Measurements from ENCODE around the gene CDK5R1.

CDK5R1 gene

GRCh38 chr17:32494621-32495358 lies 8.0 kb downstream of the CDK5R1 start:
- DNase-seq: peak; percentile 28

DNA sequence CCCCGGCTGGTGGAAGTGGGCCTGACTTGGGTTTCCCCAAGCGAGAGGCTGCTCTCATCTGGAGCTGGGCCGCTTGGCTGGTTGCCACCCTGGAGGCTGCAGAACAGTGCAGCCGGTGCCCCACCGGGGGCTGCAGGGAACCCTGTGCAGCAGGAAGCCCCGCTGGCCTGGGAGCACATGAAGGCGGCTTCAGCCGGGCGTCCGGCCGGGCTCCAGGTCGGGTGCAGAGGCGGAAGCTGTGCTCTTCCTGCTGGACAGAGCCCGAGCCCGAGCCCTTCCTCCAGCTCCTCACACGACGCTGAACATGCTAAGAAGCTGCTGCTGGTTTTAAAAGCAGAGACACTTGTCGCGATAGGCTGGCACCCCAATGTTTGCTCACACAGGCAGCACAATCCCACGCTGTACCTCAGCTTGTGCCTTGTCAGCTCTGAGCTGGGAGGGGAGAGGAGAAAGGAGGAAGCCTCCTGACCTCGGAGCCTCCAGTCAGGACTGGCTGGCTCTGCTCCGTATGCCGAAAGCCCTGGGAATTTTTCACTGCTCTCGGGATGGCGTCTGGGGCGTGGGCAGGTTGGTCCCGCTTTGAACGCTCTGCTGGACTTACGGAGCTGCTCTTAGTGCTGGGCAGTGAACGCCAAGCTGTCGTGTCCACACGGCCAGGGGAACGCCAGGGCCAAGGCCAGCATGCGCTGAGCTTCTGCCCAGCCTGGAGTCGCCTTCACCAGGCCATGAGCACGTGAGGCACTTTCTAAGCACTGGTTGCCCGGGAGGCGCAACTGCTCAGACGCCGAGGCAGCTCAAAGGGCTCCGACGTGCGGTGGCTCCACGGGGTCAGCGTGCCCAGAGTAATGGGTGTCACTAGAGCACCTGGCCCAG lies 8.8 kb downstream of the CDK5R1 start:
- no peak for DNase-seq

DNA sequence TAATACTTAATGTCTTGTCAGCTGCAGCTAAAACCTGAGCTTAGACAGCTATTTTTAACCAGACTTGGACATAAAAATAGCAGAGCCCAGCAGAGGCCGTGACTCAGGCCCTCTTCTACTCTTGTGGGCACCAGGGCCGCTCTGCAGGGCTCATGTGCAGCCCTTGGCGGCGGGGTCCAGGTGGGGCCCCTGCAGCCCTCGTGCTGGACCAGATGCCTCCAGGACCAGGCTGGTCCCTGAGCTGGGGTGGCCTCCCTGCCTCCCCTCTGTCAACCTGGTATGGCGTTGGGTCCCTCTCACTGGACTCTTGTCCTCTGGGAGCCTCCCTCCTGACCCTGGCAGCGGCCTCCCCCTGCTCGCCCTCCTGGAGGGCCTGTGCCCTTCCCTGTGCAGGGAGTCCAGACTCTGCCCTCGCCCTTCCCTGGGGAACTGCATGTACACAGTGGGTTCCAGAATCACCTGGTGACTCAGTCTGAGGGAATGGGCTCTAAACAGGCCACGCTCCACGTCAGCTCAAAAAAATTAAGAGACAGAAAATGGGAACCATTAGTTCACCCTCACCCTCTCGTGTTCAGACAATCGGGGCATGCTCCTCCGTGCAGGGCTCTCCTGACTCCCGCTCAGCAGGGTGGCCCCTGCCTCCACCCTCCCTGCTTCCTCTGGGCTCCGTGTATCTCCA lies 9.7 kb downstream of the CDK5R1 start:
- no peak for DNase-seq

DNA sequence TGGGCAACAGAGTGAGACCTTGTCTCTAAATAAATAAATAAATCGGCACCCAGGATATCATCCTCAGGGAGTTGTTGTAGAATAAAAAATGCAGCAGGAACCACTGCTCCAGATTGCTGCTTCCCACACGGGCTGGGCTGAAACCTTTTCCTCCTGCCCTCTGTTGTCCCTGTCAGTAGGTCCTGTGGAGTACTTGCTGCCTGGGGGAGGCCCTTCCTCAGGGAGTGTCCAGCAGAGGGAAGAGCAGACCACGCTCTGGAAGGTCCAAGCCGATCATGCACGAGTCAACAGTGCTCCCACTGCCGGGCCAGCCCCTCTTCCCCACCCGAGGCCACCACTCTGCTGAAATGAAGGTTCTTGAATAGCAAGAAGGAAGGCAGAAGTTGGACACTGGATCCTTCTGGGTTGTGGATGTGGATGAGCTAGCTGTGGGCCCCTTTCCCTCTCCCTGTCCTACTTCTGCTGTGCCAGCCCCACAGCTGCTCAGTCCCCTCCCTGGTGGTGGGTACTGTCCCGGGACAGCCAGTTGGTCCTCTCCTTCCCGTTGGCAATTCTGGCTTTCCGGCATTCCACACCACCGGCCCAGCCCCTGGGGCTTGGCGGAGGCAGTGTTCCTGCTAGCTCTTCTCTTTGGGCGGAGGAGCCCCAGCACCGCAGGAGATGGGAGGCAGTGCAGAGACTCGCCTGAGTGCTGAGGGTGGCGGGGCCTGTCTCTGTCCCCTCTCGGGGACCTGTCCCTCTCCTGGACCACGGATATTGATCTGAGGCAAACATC lies 10.8 kb downstream of the CDK5R1 start:
- DNase-seq: no peak

DNA sequence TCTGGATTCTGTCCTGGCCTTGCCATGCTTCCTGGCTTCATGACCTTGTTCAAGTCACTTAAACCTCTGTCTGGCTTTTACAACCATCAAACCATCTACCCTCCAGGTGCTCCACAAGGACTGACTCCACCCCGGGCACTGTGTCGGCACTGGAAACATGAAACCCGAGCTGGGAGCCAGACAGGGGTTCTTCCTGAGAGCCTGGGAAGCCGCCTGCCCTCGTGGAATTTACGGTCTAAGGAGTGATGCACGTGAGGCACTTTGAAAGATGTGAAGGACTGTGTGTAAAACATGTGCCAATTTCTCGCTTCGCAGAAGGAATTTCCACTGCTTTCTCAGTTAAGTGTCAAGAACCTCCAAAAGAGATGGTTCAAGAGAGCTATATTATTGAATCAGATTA lies 11.6 kb downstream of the CDK5R1 start:
- peak; percentile 70 for DNase-seq

GRCh38 chr17:32502013-32502412 lies 15.2 kb downstream of the CDK5R1 start:
- DNase-seq: no peak

DNA sequence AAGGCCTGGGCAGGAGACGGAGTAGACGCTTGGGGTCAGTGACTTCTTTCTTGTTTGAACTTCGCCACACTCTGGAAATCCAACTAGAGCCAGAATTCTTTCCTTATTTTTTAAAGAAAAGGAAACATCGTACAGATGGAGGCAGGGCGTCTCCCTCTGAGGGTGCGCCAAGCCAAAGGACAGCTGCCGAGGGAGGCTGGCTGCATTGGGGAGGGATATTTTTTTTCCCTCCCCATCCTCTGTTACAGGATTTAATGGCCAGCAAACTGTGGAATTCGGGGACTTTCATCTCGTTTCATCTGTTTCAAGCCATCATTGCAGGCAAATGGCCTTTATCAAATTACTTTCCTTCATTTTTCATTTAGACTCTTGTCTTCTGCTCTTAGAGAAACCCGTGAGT lies 15.9 kb downstream of the CDK5R1 start:
- DNase-seq: no peak

GRCh38 chr17:32503251-32504165 lies 16.7 kb downstream of the CDK5R1 start:
- DNase-seq: no peak

GRCh38 chr17:32504166-32504990 lies 17.6 kb downstream of the CDK5R1 start:
- no peak for DNase-seq

- no peak for DNase-seq
These were observed 22.1 kb downstream of the CDK5R1 start for GRCh38 chr17:32508926-32509325.

- no peak for DNase-seq
These were observed 23.7 kb downstream of the CDK5R1 start for GRCh38 chr17:32510466-32510865.

- DNase-seq: no peak
These were observed 25.5 kb downstream of the CDK5R1 start for GRCh38 chr17:32512328-32512727.

DNA sequence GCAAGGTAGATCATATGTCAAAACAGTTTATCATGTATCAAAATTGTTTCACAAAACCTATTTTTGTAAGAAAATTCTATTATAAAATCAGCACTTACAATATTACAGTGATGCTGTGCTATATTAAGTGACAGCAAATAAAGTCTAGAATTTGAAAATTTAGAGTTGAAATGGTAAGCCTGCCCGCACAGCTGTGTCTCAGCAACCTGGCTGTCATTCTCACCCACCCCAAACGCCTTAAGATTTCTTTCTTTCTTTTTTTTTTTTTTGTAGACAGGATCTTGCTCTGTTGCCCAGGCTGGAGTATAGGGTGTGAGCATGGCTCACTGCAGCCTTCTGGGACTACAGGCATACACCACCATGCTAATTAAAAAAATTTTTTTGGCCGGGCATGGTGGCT lies 26.8 kb downstream of the CDK5R1 start:
- no peak for DNase-seq

- DNase-seq: no peak
These were observed 27.8 kb downstream of the CDK5R1 start for GRCh38 chr17:32514606-32515005.

DNA sequence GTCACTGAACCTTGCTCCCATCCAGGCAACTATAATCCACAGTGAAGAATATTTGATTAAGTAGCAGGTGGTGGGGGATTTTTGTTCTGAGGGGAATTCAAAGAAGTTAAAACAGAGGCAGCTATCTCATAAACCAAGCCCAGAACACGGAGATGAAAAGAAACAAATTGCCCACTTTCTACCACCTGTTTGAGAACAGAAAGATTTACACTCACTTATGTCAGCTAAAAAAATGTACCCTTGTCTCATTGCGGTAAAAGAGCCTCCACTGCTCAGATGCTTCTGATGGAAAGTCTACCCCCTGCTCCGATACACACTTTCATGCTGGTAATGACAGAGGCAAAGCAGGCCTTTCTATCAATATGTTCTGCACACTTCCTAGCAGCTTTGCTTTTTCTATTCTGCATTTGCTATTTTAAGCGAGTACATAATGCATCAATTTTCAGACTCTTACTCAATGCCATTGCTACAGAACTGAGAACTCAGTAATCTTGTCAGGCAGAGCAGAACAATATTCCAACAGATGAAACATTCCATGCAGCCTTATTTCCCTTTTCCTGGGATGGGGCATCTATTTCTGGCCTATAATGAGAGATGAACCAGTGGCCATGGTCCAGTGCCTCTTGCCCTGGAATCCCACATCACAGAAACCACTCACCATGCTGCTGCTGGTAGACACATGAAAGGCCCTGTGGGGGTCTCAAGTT lies 29.0 kb downstream of the CDK5R1 start:
- DNase-seq: no peak

- DNase-seq: peak; percentile 17
These were observed 29.7 kb downstream of the CDK5R1 start for GRCh38 chr17:32516450-32516849.

DNA sequence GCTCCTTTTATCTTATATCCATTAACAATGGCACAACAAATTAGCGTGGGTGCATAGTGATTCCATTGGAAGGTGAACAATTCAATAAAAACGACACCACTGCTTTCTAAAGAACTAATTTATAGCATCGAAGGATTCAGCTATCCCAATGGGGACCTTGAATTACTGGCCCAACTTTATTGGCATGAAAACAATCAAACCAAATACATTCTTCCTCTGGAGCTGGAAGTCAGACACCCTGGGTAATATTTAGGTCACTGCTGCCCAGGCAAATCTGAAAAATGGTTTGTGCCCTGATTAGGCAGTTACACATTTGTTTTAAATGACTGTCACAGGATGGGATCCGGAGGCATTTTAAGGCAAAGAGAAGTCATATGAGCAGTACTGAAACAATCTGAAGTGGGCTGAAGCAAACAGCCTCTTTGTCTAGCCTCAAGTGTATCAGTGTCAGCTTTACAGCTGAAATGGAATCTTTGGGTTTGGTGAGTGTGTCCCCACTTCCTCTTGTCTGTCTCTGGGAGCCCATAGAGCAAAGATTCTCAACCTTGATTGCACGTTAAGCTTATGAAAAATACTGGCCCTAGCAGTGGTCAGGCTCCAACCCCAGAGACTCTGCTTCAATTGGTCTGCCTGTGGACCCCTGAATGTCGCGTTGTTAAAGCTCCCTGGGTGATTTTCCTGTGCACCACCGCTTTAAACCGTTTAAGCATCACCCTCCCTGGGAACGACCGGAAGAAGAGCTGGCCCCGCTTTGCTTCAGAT lies 30.3 kb downstream of the CDK5R1 start:
- DNase-seq: peak; percentile 15

DNA sequence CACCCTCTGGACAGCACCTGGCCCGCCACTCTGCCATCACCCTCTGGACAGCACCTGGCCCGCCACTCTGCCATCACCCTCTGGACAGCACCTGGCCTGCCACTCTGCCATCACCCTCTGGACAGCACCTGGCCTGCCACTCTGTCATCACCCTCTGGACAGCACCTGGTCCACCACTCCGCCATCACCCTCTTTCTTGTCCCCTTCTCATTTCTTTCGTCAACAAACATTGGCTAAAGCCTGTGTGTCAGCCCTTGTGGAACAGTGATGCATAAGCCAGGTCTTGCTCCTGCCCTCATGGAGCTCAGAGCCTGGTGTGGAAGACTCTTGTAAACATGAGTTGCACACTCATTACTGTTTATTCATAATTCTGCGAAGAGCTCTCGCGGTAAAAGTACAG lies 31.2 kb downstream of the CDK5R1 start:
- DNase-seq: no peak

- no peak for DNase-seq
These were observed 31.9 kb downstream of the CDK5R1 start for GRCh38 chr17:32518646-32519227.

All from NCI-H510A (cell line).